Caki2 (cell line): ENCODE data around the gene PHYHIPL. TPM values are rescaled to one million over a fixed set of nuclear protein-coding genes. Genes with fewer than 3 reads are reported as not detected.

Experiments
- DNase-seq: peaks from one replicate; pipeline ENCODE4 v3.0.0-alpha.2; 2015; ENCODE audit warnings: low read depth
- in situ Hi-C: cut with HindIII; loops from 2 replicates; pipeline ENCODE4 v1.10.0; 2016; ENCODE audit warnings: low sequenced_read_pairs, low pct_unique_long_range_greater_than_20kb, mixed read lengths
- total RNA-seq: library from RNA; depleted of rRNA; stranded (reverse); fragments of >200 nt; shearing (Covaris generic); gene quantifications from 2 replicates; pipeline ENCODE4 v1.2.3, GENCODE V29; 2014; ENCODE audit warnings: low replicate concordance; rRNA removed

Gene PHYHIPL
- total RNA-seq, 1 experiment from 2014 or later, result 2.2 TPM

GRCh38 chr10:59279476-59279875 lies 103.0 kb downstream of the PHYHIPL start:
- in situ Hi-C loops, result no loop called here
- DNase-seq, result no peak

DNA sequence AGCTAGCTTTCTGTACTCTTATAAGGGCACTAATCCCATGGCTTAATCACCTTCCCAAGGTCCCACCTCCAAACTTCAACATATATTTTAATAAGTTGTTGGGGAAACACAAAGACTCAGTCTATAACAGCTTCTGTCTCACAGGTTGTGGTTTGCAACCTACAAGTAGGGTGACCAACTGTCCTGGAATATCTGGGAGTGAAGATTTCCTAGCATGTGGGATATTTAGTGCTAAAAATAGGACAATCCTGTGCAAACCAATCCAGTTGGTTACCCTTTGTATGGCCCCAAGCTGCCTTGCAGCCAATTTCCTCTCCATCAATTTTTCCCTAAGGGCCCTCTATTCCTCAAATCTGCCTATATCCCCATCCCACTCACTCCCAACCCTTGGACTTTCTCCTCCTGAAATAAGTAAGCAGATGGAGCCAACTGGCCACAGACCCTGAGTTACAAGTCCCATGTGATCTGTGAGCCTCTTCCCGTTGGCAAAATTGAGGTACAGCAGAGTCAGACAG lies 103.6 kb downstream of the PHYHIPL start:
- in situ Hi-C loops, result no loop called here
- DNase-seq, result no peak

DNA sequence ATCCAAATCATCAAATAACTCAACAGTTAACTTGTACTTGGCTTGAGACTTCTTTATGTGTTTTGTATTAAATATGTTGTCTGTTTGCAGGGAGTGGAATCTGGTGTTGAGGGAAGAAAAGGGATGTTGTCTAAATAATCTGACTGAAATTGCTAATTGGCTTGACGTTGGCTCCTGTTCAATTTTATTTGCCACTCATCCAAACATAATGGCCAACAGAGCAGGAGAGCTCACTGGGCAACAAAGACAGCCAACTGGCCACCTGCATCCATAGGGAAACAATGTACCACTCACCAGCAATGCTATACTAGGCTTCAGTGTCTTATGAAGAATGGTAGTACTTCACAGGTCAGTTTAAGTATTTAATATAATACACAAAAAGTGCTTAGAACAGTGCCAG lies 105.4 kb downstream of the PHYHIPL start:
- no peak for DNase-seq
- in situ Hi-C loops, result no loop called here

- no peak for DNase-seq
- in situ Hi-C loops, result no loop called here
Observed at GRCh38 chr10:59283456-59284091, 107.1 kb downstream of the PHYHIPL start.

DNA sequence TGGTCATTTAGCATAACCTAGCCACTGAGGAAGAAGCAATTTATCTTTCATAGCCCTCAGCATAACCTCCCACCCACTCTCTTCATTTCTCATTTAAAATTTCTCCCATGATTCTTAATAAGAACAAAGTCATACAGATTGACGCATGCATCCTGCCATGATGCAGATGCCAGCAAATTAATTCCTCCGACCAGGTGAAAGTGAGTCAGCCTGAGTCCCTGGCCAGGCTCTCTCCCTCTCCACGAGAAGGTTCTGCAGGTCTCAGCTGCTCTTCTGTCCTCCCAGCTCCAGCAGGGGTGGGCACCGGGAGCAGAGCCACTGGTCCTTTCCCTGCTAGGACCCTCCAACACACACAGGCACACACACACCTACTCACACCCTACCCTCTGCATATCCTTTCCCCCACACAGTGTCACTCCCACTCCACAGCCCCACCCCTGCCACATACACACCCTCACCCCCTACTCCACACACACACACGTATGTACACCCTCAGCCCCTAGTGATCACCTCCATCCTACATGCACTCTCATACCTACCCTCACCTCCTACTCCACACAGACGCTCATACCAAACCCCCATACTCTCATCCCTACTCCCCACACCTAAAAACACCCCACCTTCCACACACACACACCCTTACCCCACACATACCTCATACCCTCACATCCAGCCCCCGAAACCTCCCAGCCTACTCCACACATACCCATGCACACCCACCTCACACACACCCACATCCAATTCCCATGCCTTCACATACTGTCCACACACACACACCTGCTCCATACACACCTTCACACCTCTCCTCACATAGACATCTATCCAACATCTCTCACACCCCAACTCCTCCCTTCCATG lies 107.9 kb downstream of the PHYHIPL start:
- in situ Hi-C loops, result no loop called here
- DNase-seq, result no peak

GRCh38 chr10:59285073-59285472 lies 108.6 kb downstream of the PHYHIPL start:
- in situ Hi-C loops, result no loop called here
- DNase-seq, result no peak

- in situ Hi-C loops, result no loop called here
Observed at GRCh38 chr10:59285848-59286247, 109.4 kb downstream of the PHYHIPL start.

GRCh38 chr10:59287587-59288255 lies 111.3 kb downstream of the PHYHIPL start:
- in situ Hi-C loops, result no loop called here
- DNase-seq, result no peak

More at GRCh38 chr10:59285848-59286247, 109.4 kb downstream of the PHYHIPL start:
- DNase-seq, result no peak

- DNase-seq, result no peak
- in situ Hi-C loops, result no loop called here
Observed at GRCh38 chr10:59289853-59290252, 113.4 kb downstream of the PHYHIPL start.

- in situ Hi-C loops, result no loop called here
- DNase-seq, result no peak
Observed at GRCh38 chr10:59290448-59290847, 114.0 kb downstream of the PHYHIPL start.

Other genes with a start within 250 kb of the PHYHIPL start
- not detected in 2 replicates for gene FAM13C, start 185.9 kb downstream of the PHYHIPL start, total RNA-seq